EH (cell line): ENCODE measurements around the gene TTC34.
"Not testable (repeated sequence)": the region's sequence is repeated elsewhere in the genome, so short reads cannot be mapped to it uniquely, and the experiment has no call there.

Source experiments
- DNase-seq: peaks from one replicate; pipeline ENCODE4 v3.0.0-alpha.2; 2015; ENCODE audit warnings: low read depth

Gene TTC34

GRCh38 chr1:2810899-2811532 lies 9.5 kb upstream of the TTC34 start:
- no peak for DNase-seq

- no peak for DNase-seq
Observed at GRCh38 chr1:2810281-2810680, 8.8 kb upstream of the TTC34 start.

DNA sequence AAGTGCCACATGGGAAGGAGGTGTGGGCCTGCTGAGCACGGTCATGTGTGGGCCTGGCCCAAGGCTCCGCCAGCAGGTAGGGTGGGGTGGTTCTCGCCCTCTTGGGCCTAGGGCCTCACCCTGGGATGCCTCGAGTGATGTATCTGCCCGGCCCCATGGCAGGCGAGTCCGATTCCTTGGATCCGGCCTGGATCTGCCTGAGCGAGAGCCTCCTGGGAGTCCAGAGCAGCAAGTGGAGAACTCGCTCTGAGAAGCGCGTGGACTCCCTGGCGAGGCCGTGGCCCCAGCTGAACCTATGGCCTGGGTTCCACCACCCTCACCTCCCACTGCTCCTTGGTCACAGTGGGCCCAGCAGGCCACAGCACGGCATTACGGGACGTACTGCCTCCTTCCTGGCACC lies 8.2 kb upstream of the TTC34 start:
- DNase-seq = no peak

DNA sequence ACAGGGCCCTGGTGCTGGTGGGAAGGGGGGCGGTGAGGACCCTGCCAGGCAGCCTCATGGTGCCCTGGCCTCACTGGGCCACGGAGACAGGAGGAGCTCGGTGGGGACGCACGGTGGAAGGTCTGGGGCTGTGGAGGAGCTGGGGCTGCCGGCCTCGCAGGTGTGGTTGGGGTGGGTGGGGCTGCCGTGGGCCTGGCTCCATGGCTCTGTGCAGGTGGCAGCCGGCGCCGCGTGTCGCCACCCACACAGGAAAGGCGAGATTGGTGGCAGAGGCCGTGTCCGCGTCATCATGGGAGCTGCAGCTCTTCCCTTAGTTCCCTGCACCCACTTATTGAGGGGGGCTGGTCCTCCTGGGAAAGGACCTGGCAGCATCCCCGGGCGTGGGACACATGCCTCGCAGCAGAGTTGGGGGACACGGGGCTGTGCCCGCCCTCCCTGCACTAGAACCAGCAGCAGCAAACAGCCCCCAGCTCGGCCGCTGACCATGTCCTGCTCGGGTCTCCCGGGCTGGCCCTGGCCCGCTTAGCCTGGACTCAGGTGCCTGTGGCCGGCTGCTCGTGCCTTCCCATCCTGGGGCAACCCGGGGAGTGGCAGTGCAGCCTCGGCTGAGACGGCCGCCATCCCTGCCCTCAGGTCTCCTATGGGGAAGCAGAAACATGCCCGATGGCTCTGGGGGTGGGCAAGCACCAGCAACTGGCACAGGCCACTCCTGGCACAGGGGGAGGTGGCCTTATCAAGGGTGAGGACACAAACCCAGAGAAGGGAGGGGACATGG lies 7.5 kb upstream of the TTC34 start:
- DNase-seq = no peak

GRCh38 chr1:2808386-2808705 lies 6.9 kb upstream of the TTC34 start:
- DNase-seq = no peak

DNA sequence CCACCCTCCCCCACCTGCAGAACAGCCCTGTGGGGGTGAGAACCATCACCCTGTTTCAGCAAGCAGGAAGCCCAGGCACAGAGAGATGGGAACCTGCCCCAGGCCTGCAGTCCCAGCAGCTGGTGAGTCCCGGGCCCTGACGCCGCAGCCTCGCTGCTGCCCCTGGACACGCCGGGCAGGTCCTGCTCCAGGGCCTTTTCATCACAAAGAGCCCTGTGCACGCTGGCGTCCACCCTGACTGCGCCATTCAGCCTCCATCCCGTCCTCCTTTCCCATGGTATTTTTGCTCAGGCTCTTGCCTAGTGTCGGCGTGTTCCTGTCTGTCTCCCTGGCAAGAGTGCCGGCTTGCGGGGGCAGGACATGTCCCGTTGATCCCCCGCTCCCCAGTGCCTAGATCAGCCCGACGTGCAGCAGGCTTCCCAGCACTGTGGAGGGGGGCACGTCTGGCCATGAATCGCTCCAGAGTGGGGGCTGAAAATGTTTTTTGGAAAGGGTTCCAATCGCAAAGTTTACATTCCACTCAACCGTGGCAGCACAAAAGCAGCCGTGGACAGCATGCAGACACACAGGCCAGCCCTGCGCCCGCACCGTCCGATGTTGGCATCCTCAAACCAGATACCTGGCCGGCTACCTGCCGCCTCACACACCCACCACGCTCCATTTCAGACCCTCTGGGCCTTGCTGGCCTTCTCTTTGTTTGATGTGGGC lies 6.3 kb upstream of the TTC34 start:
- no peak for DNase-seq

DNA sequence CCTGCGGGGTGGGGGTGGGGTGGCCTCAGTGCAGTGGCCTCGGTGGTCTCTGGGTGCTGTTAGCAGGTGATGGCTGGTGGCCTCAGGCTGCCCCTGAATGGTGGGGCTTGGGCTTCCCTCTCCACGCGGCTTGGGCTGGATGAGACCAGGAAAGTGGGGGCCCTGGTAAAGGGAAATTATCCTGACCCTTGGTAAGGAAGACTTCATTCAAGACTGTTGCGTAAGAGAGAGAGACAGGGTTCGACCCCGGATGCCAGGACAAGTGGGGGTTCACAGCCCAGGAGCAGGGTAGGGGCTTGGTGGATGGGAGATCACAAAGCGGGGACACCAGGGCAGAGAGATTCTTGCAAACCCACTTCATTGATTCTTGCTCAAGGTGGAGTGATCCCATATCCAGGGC lies 5.5 kb upstream of the TTC34 start:
- DNase-seq = no peak

DNA sequence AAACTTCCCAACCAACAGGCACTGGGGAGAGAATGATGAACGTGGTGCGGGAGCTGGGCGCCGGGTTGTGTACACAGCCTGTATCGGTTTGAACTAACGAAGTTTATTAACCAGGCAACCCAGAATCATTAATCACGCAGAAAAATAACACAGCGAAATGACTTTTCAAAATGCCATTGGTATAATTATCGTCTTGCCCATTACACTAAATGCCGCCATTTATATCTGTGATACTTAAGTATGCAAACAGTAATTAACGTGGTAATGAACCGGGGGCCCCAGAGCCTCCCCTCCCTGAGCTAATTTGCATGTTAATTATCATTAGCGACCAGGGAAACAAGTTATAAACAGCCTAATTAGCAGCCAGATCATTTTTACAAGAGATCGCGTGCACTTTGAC lies 5.1 kb upstream of the TTC34 start:
- DNase-seq = no peak

GRCh38 chr1:2805801-2806430 lies 4.4 kb upstream of the TTC34 start:
- DNase-seq = no peak

- no peak for DNase-seq
Observed at GRCh38 chr1:2804628-2805351, 3.3 kb upstream of the TTC34 start.

DNA sequence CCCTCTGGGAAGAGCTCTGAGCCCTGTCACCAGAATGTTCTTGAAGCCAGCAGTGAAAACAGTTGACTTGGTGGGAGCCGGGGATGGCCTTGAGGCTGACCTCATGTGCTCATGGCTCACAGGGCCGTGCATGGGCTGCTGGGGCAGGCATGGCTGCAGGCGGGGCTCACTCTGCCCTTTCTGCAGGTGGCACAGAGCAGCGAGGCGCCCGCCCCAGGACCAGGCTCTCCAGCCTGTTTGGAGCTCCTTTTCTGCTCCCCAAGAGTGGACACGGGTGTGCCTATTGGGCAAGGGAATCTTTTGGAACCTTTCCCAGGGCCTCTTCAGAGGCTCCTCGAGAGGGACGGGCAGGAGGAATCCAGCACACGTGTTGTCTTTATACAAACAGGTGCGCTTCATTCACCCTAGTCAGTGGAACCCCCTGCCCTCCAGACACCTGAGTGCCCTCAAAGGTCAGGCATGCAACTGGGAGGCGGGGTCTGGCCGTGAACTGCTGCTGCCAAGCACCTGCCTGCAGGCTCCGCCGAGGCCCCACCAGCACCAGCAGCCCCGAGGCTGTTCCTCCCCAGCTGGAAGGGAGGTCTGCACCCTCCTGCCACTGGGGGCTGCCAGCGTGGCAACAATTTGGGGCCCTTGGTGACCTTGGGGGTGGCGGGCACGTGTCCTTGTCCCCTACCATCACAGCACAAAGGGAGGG lies 2.6 kb upstream of the TTC34 start:
- DNase-seq = no peak

GRCh38 chr1:2803086-2803930 lies 1.8 kb upstream of the TTC34 start:
- DNase-seq = no peak

- no peak for DNase-seq
Observed at GRCh38 chr1:2802421-2802961, 998 bp upstream of the TTC34 start.

- no peak for DNase-seq
Observed at GRCh38 chr1:2801046-2801445, 447 bp downstream of the TTC34 start.

DNA sequence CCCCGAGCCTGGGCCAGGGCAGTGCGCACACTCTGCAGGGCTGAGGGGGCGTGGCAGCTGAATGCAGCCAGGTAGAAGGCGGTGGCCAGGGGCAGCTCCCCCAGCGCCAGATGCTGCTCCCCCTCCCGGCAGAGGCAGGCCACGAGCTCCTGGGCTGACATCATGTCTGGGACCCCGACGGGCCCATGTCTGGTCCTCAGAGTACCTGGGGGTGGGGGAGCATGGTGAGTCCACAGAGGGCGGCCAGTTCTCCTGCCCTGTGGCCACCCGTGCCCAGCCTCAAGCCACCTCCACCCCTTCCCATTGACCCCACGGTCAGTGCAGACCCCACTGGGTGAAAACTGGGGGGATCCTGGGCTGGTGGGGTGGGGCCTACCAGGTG lies 838 bp downstream of the TTC34 start:
- no peak for DNase-seq

GRCh38 chr1:2799811-2800663 lies 1.5 kb downstream of the TTC34 start:
- no peak for DNase-seq

DNA sequence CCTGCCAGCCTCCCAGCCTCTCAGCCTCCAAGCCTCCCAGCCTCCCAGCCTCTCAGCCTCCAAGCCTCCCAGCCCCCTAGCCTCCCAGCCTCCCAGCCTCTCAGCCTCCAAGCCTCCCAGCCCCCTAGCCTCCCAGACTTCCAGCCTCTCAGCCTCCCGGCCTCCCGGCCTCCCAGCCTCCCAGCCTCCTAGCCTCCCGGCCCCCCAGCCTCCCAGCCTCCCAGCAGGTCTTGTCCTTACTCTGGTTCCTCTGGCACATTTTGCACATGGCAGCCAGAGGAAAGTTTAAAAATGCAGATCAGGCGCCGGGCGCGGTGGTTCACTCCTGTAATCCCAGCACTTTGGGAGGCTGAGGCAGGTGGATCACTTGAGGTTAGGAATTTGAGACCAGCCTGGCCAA lies 2.5 kb downstream of the TTC34 start:
- DNase-seq = not testable (repeated sequence)

DNA sequence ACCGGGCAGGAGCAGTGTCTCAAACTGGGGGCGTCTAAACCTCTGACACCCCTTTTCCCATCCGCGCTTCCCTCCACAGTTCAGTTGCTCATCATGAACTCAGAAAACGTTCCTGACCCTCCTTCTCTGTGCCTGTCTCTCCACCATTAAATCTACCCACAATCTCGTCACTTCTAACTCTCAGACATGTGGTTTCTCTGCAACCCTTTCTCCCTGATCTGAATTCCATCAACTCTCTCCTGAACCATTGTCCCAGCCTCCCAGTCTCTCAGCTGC lies 3.8 kb downstream of the TTC34 start:
- DNase-seq = no peak

DNA sequence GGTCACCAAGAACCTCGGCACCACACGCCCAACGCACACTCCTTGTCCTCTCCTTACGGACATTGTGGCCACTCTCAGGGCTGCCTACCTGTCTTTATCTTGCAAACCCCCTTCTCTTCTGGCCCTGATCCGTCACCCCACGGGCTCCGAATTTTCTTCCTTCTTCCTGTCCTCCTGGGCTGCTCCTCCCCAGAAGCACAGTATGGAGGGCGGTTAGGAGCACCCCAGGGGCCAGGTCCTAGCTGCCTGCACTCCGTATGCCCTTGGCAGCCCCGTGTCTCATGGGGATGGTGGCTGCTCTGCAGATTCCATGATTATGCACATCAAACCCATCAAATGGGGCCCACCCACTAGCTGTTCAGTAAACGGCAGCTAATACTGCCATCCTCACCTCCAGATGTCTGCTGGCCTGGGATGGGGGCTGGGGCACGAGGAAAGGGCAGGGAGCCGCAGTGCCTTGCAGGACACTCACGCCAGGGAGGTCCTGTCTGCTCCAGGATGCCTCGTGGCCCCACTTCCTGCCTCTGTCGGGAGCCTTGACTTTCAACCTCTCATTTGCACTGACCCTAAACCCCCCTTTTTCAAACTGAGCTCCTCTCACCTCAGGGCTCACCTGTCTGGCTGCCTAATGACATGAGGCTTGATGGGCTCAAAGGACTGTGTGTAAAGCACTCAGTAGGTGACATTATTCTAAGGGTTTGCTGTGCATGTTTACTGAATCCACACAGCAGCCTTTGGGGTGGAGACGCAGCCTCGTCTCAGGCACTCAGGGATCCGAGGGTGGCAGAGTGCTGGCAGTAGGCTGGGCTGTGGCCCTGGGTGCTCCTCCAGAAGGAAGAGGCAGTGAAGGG lies 4.4 kb downstream of the TTC34 start:
- DNase-seq = no peak
